ENCODE results near the gene EWSR1.

The EWSR1 gene

DNA sequence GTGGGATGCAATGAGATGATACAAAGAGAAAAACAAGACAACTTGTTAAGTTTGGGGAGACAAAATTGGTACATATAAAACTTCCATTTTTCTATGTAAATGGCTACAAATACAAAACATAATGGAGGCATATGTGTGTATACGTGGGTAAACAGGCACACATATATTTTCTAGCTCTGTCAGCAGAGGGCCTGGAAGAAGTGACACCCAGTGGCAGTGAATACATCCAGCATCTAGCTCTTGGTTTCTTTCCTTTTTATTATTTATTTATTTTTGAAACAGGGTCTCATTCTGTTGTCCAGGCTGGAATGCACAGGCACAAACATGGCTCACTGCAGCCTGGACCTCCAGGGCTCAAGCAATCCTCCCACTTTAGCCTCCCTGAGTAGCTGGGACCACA, 52.5 kb downstream of the EWSR1 start:
- no peak for DNase-seq

DNA sequence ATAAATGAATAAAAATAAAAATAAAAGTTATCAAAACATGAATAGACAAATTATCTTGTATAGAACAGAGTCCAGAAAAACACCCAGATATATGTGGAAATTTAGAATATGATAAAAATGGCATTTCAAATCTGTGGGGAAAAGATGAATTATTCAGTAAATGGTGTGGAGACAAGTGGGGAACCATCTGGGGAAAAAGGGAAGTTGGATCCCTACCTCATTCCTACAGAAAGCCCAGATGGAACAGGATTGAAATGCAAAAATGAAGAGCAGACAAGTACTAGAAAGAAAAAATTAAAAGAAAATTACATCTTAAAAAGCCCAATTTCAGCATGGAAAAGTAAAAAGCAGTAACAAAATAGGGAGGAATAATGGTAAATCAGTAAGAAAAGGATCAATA, 55.6 kb downstream of the EWSR1 start:
- no peak for DNase-seq

- DNase-seq, result no peak
Measured at GRCh38 chr22:29325356-29325755, 57.3 kb downstream of the EWSR1 start.

GRCh38 chr22:29325785-29326315, 57.8 kb downstream of the EWSR1 start:
- no peak for DNase-seq

GRCh38 chr22:29326481-29326880, 58.4 kb downstream of the EWSR1 start:
- DNase-seq, result no peak

DNA sequence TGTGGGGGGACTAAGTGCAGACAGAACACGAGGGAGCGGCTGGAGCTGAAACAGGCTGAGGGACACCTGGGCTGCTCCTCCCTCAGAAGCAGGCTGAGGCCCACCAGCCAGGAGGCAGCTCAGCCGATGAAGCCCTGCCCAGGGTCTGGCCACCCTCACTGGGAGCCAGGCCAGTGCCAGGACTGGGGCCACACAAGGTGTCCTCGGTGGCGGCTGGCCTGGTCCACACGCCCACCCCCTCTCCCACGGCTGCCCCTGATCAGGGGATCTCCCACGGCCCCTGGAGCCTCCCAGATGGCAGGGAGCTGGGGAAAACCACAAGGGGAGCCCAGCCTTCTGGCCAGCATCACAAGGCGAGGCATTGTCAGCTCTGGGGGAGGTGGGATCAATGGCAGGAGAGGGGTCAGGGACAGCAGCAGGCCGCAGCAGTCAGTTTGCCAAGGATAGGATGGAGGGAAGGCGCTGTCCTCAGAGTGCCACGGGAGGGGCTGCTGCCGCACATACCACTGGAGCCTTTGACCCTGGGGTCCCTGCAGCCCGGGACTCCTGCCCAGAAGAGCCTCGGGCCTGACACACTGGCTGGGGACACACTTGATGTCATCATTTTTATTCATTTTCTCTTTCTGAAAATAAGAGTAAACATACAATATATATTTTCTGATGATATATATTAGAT, 59.2 kb downstream of the EWSR1 start:
- DNase-seq, result no peak

DNA sequence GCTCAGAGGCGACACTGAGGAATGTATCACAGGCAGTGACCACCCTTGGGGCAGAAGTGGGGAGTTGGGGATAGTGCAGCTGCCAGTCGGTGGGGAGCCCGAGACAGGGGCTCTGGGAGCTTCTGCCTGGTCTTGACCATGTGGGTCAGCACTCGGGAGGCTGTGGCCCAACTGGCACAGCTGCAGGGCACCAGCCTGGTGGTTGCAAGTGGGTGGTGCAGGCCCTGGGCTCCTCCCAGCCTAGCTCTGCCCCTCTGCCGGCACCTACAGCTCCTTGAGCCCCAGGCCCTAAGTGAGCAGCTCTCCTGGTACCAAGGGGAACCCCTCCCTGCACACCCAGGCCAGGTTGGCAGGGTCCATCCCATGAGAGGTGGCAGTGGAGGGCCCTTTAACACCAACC, 60.0 kb downstream of the EWSR1 start:
- DNase-seq, result no peak

GRCh38 chr22:29328566-29329500, 60.8 kb downstream of the EWSR1 start:
- DNase-seq, result no peak

DNA sequence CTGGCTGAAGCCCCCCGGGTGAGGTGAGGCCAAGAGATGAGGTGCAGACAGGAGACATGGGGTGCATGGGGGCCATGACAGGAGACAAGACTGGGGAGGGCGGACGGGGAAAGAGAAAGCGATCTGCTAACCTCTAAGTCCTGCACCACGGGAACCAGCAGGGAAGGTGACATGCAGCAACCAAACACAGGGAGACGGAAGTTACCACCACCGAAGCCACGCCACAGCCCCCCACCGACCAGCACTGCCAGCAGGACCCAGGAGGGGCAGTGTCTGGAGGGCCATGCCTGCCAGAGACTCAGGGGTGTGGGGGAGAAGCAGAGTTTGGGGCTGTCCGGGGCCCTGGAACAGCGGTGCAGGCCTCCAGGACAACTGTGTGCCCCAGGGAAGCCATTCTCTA, 61.5 kb downstream of the EWSR1 start:
- no peak for DNase-seq

- no peak for DNase-seq
Measured at GRCh38 chr22:29330291-29330690, 62.2 kb downstream of the EWSR1 start.

GRCh38 chr22:29330753-29331152, 62.7 kb downstream of the EWSR1 start:
- DNase-seq, result no peak

- DNase-seq, result no peak
Measured at GRCh38 chr22:29331213-29331612, 63.1 kb downstream of the EWSR1 start.

- DNase-seq, result no peak
Measured at GRCh38 chr22:29331658-29332300, 63.7 kb downstream of the EWSR1 start.

- DNase-seq, result no peak
Measured at GRCh38 chr22:29332886-29333496, 64.9 kb downstream of the EWSR1 start.

DNA sequence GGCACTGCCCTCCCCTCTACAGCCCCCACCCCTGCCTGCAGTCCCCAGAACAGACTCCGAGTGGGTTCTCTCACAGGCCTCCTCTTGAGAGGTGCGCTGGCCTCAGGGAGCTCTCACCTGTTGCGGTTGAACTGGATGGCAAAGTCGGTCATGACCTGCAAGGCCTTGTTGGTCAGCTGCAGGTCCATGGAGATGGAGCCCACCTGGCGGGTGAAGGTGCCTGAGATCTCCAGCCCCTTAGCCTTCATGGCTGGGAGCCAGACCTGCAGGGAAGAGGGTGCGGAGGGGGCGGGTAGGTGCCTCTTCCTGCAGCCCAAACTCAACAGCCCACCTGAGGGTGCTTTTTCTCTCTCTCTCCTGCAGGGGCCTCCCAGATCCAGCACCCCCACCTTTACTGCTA, 66.1 kb downstream of the EWSR1 start:
- no peak for DNase-seq

GRCh38 chr22:29334696-29335344, 66.8 kb downstream of the EWSR1 start:
- DNase-seq, result no peak

DNA sequence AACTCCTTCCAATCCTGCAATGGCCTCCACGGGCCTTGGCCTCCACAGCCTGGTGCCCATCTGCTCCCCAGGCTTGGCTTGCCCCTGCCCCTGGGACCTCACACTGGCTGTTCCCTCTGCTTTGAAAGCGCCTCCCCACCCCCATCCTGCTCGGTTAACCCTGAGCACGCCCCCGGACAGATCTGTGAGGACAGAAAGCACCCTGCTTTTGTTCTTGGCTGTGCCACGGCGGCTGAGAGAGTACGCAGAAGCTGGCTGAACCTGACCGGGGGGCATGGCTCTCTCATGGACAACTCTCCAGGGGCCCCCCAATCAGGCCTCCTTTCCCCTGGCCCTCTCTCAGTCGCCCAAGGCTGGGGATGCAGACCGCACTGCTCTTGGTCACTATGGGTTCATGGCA, 67.6 kb downstream of the EWSR1 start:
- DNase-seq, result no peak

DNA sequence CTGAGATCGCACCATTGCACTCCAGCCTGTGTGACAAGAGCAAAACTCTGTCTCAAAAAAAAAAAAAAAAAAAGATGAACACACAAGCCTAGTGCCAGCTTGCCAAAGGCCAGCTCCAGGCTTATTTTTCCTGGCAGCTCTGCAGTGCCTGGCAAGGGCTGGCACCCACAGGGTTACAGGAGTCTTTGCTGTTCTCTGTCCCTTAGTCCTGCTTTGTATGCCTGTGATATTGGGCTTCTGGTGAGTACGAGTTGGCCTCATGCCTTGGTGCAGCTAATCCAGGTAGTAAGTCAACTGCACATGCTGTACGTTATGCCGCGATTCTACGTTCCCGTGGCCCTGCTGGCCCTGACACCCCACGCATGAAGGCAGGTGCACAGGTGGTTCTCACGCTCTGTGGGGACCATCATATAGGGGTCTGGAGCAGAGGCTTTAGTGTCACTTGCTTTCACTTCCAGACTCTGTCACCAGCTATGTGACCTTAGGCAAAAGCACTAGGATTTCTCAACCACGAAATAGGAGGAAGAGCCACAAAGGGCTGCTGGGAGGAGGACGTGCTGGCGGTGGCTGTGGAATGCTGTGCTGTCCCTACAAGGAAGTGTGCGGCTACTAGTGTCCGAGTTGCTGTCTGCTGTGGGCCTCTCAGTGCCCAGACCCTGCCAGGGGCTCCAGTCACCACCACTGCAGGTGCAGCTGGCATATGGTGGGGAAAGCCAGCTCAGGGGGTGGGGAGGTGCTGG, 68.9 kb downstream of the EWSR1 start:
- no peak for DNase-seq

- no peak for DNase-seq
Measured at GRCh38 chr22:29337631-29338284, 69.7 kb downstream of the EWSR1 start.

- DNase-seq, result no peak
Measured at GRCh38 chr22:29338398-29338797, 70.3 kb downstream of the EWSR1 start.

All from NCI-H1436 (cell line).